Left ventricle myocardium superior (tissue), 1 donor: ENCODE results near the gene SMPD2. TPM values are rescaled to one million over a fixed set of nuclear protein-coding genes. Genes with fewer than 3 reads are reported as not detected.

ENCODE experiments used
- ATAC-seq: fragments of 200-7000 bp; cut with Tn5 transposase; one replicate; pipeline ENCODE4 v1.9.1; 2020; ENCODE audit warnings: mild to moderate bottlenecking, moderate library complexity
- DNase-seq: peaks from one replicate; pipeline ENCODE4 v3.0.0-alpha.2; 2020
- intact Hi-C: fragments of 100-400 bp; cut with micrococcal nuclease; formaldehyde crosslinking; loops from one replicate; pipeline ENCODE4 v1.11.0; 2022
- long read RNA-seq: library from polyadenylated mRNA; unstranded; transcript quantifications from one replicate; pipeline ENCODE4 v2.0.0, GENCODE V29; 2021
- total RNA-seq: library from RNA; stranded (reverse); fragmentation: NEBNext Ultra II Directional; extraction: Animal tissue kit (Norgen Biotek cat#: 25700); gene quantifications from one replicate; pipeline ENCODE4 v1.2.1, GENCODE V29; 2021
- donor health status: DM: no; HTN: yes; CAD: no; lungs with severe emphysema.

SMPD2 gene
- total RNA-seq = 5.7 TPM
- long read RNA-seq, transcript SMPD2-201 (10 exons, 1,645 nt) = major isoform, 7 of 10 reads
- long read RNA-seq, partial matches to known transcripts = 0 of 10 reads
- long read RNA-seq, other reads (novel, unspliced or antisense) = 3 of 10 reads

- ATAC-seq (peak; percentile 95), DNase-seq (peak; percentile 95)
- intact Hi-C loops = no loop called here
Observed at GRCh38 chr6:109440331-109441068, at the start of gene SMPD2, which contains the start of gene PPIL6. Gene SMPD2, plus strand, starts transcription at chr6:109440724. Its CDS starts 398 bp downstream, at chr6:109441122. Gene PPIL6, minus strand, starts transcription at chr6:109440628. Its CDS starts 38 bp downstream, at chr6:109440590.

- no peak for ATAC-seq
- no peak for DNase-seq
- intact Hi-C loops = no loop called here
Observed at GRCh38 chr6:109393157-109393885, 47.2 kb upstream of the SMPD2 start.

GRCh38 chr6:109393886-109394281 is 46.6 kb upstream of the SMPD2 start:
- intact Hi-C loops = no loop called here
- DNase-seq (no peak), ATAC-seq (no peak)

GRCh38 chr6:109396046-109396718 is 44.3 kb upstream of the SMPD2 start:
- no peak for DNase-seq
- ATAC-seq = no peak
- intact Hi-C loops = no loop called here

- ATAC-seq (peak; percentile 47), DNase-seq (no peak)
- intact Hi-C loops = no loop called here
Observed at GRCh38 chr6:109397020-109397419, 43.5 kb upstream of the SMPD2 start.

- DNase-seq = no peak
- intact Hi-C loops = no loop called here
- no peak for ATAC-seq
Observed at GRCh38 chr6:109406196-109406595, 34.3 kb upstream of the SMPD2 start.

- ATAC-seq (no peak), DNase-seq (no peak)
- intact Hi-C loops = no loop called here
Observed at GRCh38 chr6:109411034-109411433, 29.5 kb upstream of the SMPD2 start.

- ATAC-seq (no peak), DNase-seq (no peak)
- intact Hi-C loops = no loop called here
Observed at GRCh38 chr6:109417646-109418045, 22.9 kb upstream of the SMPD2 start.

GRCh38 chr6:109420751-109421150 is 19.8 kb upstream of the SMPD2 start:
- ATAC-seq = no peak
- intact Hi-C loops = no loop called here
- no peak for DNase-seq

GRCh38 chr6:109421184-109421583 is 19.3 kb upstream of the SMPD2 start:
- DNase-seq (no peak), ATAC-seq (no peak)
- intact Hi-C loops = no loop called here

GRCh38 chr6:109424946-109425345 is 15.6 kb upstream of the SMPD2 start:
- DNase-seq (no peak), ATAC-seq (no peak)
- intact Hi-C loops = no loop called here

GRCh38 chr6:109428889-109429477 is 11.5 kb upstream of the SMPD2 start:
- peak; percentile 71 for ATAC-seq
- intact Hi-C loops = no loop called here
- no peak for DNase-seq

GRCh38 chr6:109429496-109429895 is 11.0 kb upstream of the SMPD2 start:
- no peak for DNase-seq
- ATAC-seq = no peak
- intact Hi-C loops = no loop called here

- intact Hi-C loops = no loop called here
Observed at GRCh38 chr6:109434456-109434855, 6.1 kb upstream of the SMPD2 start.

GRCh38 chr6:109436041-109436440 is 4.5 kb upstream of the SMPD2 start:
- no peak for DNase-seq
- ATAC-seq = no peak
- intact Hi-C loops = no loop called here

More at GRCh38 chr6:109434456-109434855, 6.1 kb upstream of the SMPD2 start:
- DNase-seq (no peak), ATAC-seq (no peak)

GRCh38 chr6:109441069-109441816 is 719 bp downstream of the SMPD2 start:
- peak; percentile 67 for DNase-seq
- intact Hi-C loops = no loop called here
- peak; percentile 56 for ATAC-seq

- ATAC-seq (no peak), DNase-seq (no peak)
- intact Hi-C loops = no loop called here
Observed at GRCh38 chr6:109442393-109442924, 1.9 kb downstream of the SMPD2 start.

GRCh38 chr6:109443425-109443950 is 3.0 kb downstream of the SMPD2 start:
- DNase-seq = no peak
- intact Hi-C loops = no loop called here
- ATAC-seq = no peak
